Measurements from ENCODE around the gene ZFYVE9. TPM values are rescaled to one million over a fixed set of nuclear protein-coding genes. Genes with fewer than 3 reads are reported as not detected.

ZFYVE9 gene, protein sequence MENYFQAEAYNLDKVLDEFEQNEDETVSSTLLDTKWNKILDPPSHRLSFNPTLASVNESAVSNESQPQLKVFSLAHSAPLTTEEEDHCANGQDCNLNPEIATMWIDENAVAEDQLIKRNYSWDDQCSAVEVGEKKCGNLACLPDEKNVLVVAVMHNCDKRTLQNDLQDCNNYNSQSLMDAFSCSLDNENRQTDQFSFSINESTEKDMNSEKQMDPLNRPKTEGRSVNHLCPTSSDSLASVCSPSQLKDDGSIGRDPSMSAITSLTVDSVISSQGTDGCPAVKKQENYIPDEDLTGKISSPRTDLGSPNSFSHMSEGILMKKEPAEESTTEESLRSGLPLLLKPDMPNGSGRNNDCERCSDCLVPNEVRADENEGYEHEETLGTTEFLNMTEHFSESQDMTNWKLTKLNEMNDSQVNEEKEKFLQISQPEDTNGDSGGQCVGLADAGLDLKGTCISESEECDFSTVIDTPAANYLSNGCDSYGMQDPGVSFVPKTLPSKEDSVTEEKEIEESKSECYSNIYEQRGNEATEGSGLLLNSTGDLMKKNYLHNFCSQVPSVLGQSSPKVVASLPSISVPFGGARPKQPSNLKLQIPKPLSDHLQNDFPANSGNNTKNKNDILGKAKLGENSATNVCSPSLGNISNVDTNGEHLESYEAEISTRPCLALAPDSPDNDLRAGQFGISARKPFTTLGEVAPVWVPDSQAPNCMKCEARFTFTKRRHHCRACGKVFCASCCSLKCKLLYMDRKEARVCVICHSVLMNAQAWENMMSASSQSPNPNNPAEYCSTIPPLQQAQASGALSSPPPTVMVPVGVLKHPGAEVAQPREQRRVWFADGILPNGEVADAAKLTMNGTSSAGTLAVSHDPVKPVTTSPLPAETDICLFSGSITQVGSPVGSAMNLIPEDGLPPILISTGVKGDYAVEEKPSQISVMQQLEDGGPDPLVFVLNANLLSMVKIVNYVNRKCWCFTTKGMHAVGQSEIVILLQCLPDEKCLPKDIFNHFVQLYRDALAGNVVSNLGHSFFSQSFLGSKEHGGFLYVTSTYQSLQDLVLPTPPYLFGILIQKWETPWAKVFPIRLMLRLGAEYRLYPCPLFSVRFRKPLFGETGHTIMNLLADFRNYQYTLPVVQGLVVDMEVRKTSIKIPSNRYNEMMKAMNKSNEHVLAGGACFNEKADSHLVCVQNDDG (N-terminal part only)
- total RNA-seq (2014; rRNA removed; shearing (Covaris generic)): 16.3 and 17.7 TPM in 2 replicates

DNA sequence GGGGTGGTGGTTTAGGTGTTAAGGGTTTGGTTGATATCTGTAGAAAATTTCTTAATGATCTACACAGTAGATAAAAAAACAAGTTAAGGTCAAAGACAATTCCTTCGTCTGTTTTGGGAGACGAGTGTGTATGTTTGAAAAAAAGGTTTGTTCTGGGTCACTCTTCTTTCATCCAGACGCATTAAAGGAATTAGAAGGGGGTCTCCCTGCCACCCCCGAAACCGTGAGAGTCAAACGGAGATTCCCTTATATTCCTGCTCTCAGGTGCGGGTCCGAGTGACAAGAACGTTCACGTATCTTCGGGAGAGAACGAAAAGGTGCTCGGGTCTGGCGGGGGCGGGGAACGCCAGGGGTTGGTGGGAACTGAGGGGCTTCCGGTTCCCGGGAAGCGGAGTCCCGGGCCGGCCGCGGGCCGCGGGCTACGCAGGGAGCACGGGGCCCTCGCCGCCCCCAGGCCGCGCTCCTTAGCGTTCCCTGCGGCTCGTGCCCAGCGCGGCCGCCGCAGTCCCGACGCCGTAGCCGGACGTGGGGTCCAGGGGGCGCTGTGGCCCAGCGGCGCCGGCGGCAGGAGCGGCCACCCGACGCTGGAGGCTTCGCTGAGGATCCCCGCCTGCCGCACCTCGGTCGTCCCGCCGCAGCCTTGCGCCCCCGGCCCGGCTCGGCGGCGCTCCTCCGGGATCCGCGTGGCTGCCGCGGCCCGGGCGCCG, at the start of gene ZFYVE9:
Gene ZFYVE9 (plus strand): TSS at position 577 of the 707 bp plus-strand sequence. CDS start 91,118 bp downstream, outside the sequence.

DNA sequence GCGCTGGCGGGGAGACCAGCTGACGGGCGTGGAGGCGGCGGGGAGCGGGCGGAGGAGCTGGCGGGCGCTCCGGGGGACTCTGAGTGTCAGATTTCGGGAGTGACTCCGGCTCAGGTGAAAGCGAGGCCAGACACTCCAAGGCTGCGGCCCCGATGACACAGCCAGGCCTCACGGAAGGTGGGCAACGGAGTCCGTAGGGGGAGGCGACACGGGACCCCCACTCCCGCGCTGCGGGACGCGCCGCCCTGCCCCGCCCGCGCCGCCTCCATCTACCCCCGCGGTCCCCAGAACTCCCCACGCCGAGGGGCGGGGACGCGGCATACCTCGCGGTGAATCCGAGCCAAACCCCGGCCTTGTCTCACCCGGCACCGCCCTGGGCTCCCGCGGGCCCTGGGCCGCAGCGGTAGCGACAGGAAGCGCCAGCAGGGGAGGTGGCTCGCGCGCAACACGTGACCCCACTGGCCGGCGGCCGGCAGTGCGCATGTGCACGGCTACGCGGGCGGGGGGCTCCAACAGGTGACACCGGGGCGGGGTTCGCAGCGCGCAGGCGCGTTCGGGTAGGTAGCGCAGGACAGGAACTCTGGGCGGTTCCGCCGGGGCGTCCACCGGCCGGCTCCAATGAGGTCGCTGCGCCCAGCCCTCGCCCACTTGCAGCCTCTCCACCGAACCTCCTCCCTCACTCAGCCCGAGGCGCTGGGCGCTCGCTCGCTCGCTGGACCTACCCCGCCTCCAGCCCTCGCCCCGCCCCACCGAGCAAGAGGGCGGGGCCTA, 224.0 kb downstream of the ZFYVE9 start, which contains the start of gene CC2D1B:
Gene CC2D1B (minus strand): TSS at position 460 of the 771 bp plus-strand sequence. CDS start 1,585 bp downstream, outside the sequence.

Other genes with a start within 250 kb of the ZFYVE9 start
- 0.75 and 0.98 TPM in 2 replicates for gene RAB3B, start 151.4 kb upstream of the ZFYVE9 start, total RNA-seq (2014; rRNA removed; shearing (Covaris generic))
- gene KTI12, start 108.3 kb upstream of the ZFYVE9 start, total RNA-seq (2014; rRNA removed; shearing (Covaris generic)): 20.2 and 23.7 TPM in 2 replicates
- gene TXNDC12, start 86.9 kb upstream of the ZFYVE9 start, total RNA-seq (2014; rRNA removed; shearing (Covaris generic)): 39.6 and 41.1 TPM in 2 replicates
- gene BTF3L4, start 85.8 kb upstream of the ZFYVE9 start, total RNA-seq (2014; rRNA removed; shearing (Covaris generic)): 68.7 and 79.6 TPM in 2 replicates
- 37.4 TPM in 2 replicates for gene CC2D1B, start 224.1 kb downstream of the ZFYVE9 start, total RNA-seq (2014; rRNA removed; shearing (Covaris generic))